Measurements from ENCODE around the gene CD200. TPM values are rescaled to one million over a fixed set of nuclear protein-coding genes. Genes with fewer than 3 reads are reported as not detected.
A peak's percentile ranks its signal among the peaks of the same experiment; 100 is the strongest.

Gene CD200
- total RNA-seq, 1 donor from 2014 or later: 42.1 TPM

- no peak for DNase-seq (ENCODE audit: low spot score, unreplicated experiment)
- Mint-ChIP-seq H3K36me3 (ENCODE audit: insufficient read depth) (peaks cover 35% of the 10 kb centered on the region), H3K4me3 (ENCODE audit: low read depth) (no peak overlapping the region), H3K27ac (no peak overlapping the region), H3K4me1 (ENCODE audit: low read depth) (peaks cover 8% of the 10 kb centered on the region), H3K9me3 (ENCODE audit: low read depth) (no peaks in the 10 kb centered on the region), H3K27me3 (no peaks in the 10 kb centered on the region)
- TF ChIP-seq, protein P1, sequence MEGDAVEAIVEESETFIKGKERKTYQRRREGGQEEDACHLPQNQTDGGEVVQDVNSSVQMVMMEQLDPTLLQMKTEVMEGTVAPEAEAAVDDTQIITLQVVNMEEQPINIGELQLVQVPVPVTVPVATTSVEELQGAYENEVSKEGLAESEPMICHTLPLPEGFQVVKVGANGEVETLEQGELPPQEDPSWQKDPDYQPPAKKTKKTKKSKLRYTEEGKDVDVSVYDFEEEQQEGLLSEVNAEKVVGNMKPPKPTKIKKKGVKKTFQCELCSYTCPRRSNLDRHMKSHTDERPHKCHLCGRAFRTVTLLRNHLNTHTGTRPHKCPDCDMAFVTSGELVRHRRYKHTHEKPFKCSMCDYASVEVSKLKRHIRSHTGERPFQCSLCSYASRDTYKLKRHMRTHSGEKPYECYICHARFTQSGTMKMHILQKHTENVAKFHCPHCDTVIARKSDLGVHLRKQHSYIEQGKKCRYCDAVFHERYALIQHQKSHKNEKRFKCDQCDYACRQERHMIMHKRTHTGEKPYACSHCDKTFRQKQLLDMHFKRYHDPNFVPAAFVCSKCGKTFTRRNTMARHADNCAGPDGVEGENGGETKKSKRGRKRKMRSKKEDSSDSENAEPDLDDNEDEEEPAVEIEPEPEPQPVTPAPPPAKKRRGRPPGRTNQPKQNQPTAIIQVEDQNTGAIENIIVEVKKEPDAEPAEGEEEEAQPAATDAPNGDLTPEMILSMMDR (IDR thresholded peaks at IDR 0.05; ENCODE audit: unreplicated experiment): no peak
Observed at GRCh38 chr3:112353365-112353764, 20.4 kb downstream of the CD200 start.

DNA sequence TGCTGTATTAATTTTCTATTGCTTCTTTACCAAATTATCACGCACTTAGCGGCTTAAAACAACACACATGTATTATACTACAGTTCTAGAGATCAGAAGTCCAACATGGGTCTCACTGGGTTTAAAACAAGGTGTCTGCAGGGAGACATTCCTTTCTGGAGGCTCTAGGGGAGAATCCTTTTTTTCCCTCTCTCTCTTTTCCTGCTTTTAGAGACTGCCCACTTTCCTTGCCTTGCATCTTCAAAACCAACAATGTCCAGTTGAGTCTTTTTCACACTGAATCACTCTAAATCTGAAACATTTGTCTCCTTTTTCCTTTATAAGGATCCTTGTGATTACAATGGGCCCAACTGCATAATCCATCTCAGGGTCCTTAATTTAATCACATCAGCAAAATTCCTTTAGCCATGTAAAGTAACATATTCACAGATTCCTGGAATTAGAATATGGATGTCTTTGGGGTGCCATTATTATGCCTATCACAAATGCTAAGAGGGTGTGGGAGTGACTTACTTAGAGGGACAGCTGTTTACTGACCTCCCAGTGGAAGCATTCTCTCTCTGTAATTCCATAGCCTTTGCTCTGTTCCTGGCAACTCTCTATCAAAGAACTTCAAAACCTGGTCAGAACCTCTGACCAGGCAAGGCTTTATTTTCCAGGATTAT is 21.8 kb downstream of the CD200 start:
- DNase-seq (ENCODE audit: low spot score, unreplicated experiment): no peak
- H3K27ac Mint-ChIP-seq: no peak overlapping the region
- TF ChIP-seq, protein P1 (IDR thresholded peaks at IDR 0.05; ENCODE audit: unreplicated experiment): no peak
- peaks cover 35% of the 10 kb centered on the region for H3K36me3 Mint-ChIP-seq (ENCODE audit: insufficient read depth)
- no peak overlapping the region for H3K4me3 Mint-ChIP-seq (ENCODE audit: low read depth)
- H3K9me3 Mint-ChIP-seq (ENCODE audit: low read depth): no peaks in the 10 kb centered on the region
- H3K4me1 Mint-ChIP-seq (ENCODE audit: low read depth): peaks cover 8% of the 10 kb centered on the region
- no peaks in the 10 kb centered on the region for H3K27me3 Mint-ChIP-seq

DNA sequence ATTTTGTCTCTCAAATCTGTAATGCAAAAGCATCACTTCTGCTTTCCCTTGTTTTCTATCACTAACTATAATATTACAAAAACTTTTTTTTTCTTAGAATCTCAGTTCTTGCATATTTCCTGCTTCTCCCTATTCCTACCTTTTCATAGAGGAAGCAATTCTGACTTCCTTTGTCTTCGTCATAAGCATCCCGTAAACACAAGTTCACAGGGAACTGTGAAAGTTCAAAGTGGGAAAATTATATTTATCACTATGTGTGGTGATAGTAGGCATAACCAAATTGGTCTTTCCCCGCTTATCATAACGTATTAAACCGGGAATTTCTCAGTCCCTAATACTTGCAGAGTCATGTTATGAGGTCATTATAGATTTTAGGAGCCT is 22.3 kb downstream of the CD200 start:
- H3K27me3 Mint-ChIP-seq: no peaks in the 10 kb centered on the region
- no peak overlapping the region for H3K4me3 Mint-ChIP-seq (ENCODE audit: low read depth)
- DNase-seq (ENCODE audit: low spot score, unreplicated experiment): no peak
- peaks cover 31% of the 10 kb centered on the region for H3K36me3 Mint-ChIP-seq (ENCODE audit: insufficient read depth)
- H3K4me1 Mint-ChIP-seq (ENCODE audit: low read depth): peaks cover 6% of the 10 kb centered on the region
- no peaks in the 10 kb centered on the region for H3K9me3 Mint-ChIP-seq (ENCODE audit: low read depth)
- no peak overlapping the region for H3K27ac Mint-ChIP-seq
- TF ChIP-seq, protein P1 (IDR thresholded peaks at IDR 0.05; ENCODE audit: unreplicated experiment): no peak

- Mint-ChIP-seq H3K9me3 (ENCODE audit: low read depth) (no peaks in the 10 kb centered on the region), H3K4me1 (ENCODE audit: low read depth) (peaks cover 5% of the 10 kb centered on the region), H3K27me3 (no peaks in the 10 kb centered on the region), H3K27ac (peak overlapping the region; percentile 14), H3K36me3 (ENCODE audit: insufficient read depth) (peaks cover 39% of the 10 kb centered on the region), H3K4me3 (ENCODE audit: low read depth) (no peak overlapping the region)
- TF ChIP-seq, protein P1 (IDR thresholded peaks at IDR 0.05; ENCODE audit: unreplicated experiment): no peak
- DNase-seq (ENCODE audit: low spot score, unreplicated experiment): no peak
Observed at GRCh38 chr3:112357930-112358780, 25.2 kb downstream of the CD200 start.

DNA sequence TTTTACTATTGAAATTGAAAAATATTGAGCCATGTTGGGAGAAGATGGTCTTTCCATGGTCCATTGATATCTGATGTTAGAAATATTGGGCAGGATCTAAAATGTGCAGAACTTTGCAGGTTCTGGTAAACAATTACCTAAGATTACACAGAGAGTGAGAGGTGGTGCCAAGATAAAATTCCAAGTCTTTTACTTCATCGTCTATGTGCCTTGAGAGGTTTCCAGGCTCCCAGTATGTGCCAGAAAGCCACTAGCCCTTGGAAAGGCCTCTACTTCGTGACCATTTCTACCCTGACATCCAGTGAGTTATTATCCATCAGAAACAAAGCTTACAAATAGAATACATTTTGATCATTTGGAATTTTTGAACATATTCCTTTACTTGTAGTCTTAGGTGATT is 27.6 kb downstream of the CD200 start:
- H3K9me3 Mint-ChIP-seq (ENCODE audit: low read depth): no peaks in the 10 kb centered on the region
- peak overlapping the region; percentile 38 for H3K27ac Mint-ChIP-seq
- no peak overlapping the region for H3K4me3 Mint-ChIP-seq (ENCODE audit: low read depth)
- H3K4me1 Mint-ChIP-seq (ENCODE audit: low read depth): peaks cover 17% of the 10 kb centered on the region
- TF ChIP-seq, protein P1 (IDR thresholded peaks at IDR 0.05; ENCODE audit: unreplicated experiment): no peak
- DNase-seq (ENCODE audit: low spot score, unreplicated experiment): no peak
- peaks cover 36% of the 10 kb centered on the region for H3K36me3 Mint-ChIP-seq (ENCODE audit: insufficient read depth)
- H3K27me3 Mint-ChIP-seq: no peaks in the 10 kb centered on the region
